Cardiac muscle cell (in vitro differentiated cells and primary cell): ENCODE results near the gene STRIP2. TPM values are rescaled to one million over a fixed set of nuclear protein-coding genes. Genes with fewer than 3 reads are reported as not detected.
A peak's percentile ranks its signal among the peaks of the same experiment; 100 is the strongest.

ENCODE experiments used
- DNase-seq, 2 donors: peaks; one replicate each; pipeline versions ENCODE4 v3.0.0 to v3.0.0-alpha.2; 2010 to 2017; ENCODE audit warnings: low read depth in 1 of 2, low spot score in 1 of 2
- H3K27ac ChIP-seq: fragments of 200-600 bp; sonication (generic); 2 replicates; pipeline ENCODE4 v1.5.1; 2016
- H3K27me3 ChIP-seq: fragments of 200-600 bp; sonication (generic); 2 replicates; pipeline ENCODE4 v1.6.0; 2016; ENCODE audit warnings: control low read depth
- H3K36me3 ChIP-seq: fragments of 200-600 bp; sonication (generic); 2 replicates; pipeline ENCODE4 v1.5.1; 2016; ENCODE audit warnings: control low read depth
- H3K4me1 ChIP-seq: fragments of 200-600 bp; sonication (generic); 2 replicates; pipeline ENCODE4 v1.8.1; 2017; ENCODE audit warnings: low read depth, mild to moderate bottlenecking, mixed run types
- H3K4me3 ChIP-seq: fragments of 200-600 bp; sonication (generic); 2 replicates; pipeline ENCODE4 v1.5.1; 2016; ENCODE audit warnings: mild to moderate bottlenecking
- H3K9me3 ChIP-seq: fragments of 200-600 bp; sonication (generic); 2 replicates; pipeline ENCODE4 v1.5.1; 2017; ENCODE audit warnings: low read depth, mild to moderate bottlenecking, control low read depth
- CTCF ChIP-seq: IDR thresholded peaks from 2 replicates; pipeline ENCODE4 v1.5.1; 2012; ENCODE audit warnings: low read depth, mild to moderate bottlenecking, low read length
- polyA plus RNA-seq: library from polyadenylated mRNA; unstranded; fragments of >200 nt; fragmentation: Nextera tagmentation; extraction: Ambion mirVana; gene quantifications from 2 replicates; pipeline ENCODE4 v1.2.1, GENCODE V29; 2016
- total RNA-seq: library from RNA; depleted of rRNA; stranded (reverse); fragments of >200 nt; gene quantifications from 2 replicates; pipeline ENCODE4 v1.2.3, GENCODE V29; 2016

STRIP2 gene
- total and polyA plus RNA-seq, 2 experiments from 2014 or later, result 22.0 to 23.5 TPM

- no peak for TF ChIP-seq CTCF
Measured at GRCh38 chr7:129388333-129389098, 45.7 kb upstream of the STRIP2 start.

DNA sequence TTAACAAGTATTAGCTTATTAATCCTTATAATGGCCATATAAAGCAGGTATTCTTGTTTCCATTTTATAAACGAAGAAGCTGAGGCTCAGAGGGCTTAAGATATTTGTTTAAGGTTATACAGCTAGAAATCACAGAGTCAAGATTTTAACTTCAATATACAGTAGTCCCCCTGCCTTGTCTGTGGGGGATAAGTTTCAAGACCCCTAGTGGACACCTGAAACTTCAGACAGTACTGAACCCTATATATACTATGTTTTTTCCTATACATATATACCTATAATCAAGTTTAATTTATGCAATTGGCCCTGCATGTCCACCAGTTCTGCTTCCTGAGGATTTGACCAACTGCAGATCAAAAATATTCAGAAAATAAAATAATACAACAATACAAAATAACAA is 44.4 kb upstream of the STRIP2 start:
- no peak for TF ChIP-seq CTCF

More at GRCh38 chr7:129388333-129389098, 45.7 kb upstream of the STRIP2 start:
- no peak overlapping the region for H3K4me3 ChIP-seq
- peaks cover 42% of the 10 kb centered on the region for H3K4me1 ChIP-seq
- H3K36me3 ChIP-seq, result no peaks in the 10 kb centered on the region
- DNase-seq, result no peak
- no peaks in the 10 kb centered on the region for H3K27me3 ChIP-seq
- no peaks in the 10 kb centered on the region for H3K9me3 ChIP-seq
- peak overlapping the region; percentile 56 for H3K27ac ChIP-seq

DNA sequence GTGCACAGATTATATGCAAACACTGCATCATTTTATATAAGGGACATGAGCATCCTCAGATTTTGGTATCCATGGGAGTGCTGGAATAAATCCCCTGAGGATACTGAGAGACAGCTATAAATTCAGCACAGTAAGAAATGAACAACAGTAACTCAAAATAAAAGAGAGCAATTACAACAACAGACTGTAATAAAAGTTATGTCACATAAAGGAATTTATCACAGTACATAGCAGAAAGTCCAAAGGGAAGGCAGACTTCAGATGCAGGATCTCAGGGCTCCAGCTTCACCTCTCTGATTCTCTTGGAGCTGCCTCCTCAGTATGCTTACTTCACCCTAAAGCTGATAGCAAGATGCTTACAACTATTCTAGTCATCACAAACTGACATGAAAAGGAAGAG is 43.9 kb upstream of the STRIP2 start:
- TF ChIP-seq CTCF, result no peak
- H3K27ac ChIP-seq, result no peak overlapping the region
- DNase-seq, result no peak
- no peaks in the 10 kb centered on the region for H3K36me3 ChIP-seq
- peaks cover 48% of the 10 kb centered on the region for H3K4me1 ChIP-seq
- H3K27me3 ChIP-seq, result no peaks in the 10 kb centered on the region
- no peak overlapping the region for H3K4me3 ChIP-seq
- H3K9me3 ChIP-seq, result no peaks in the 10 kb centered on the region

More for the DNA sequence above, 44.4 kb upstream of the STRIP2 start:
- Histone ChIP-seq H3K27ac (no peak overlapping the region), H3K4me3 (no peak overlapping the region), H3K4me1 (peaks cover 44% of the 10 kb centered on the region), H3K36me3 (no peaks in the 10 kb centered on the region), H3K9me3 (no peaks in the 10 kb centered on the region), H3K27me3 (no peaks in the 10 kb centered on the region)
- DNase-seq, result no peak

GRCh38 chr7:129391546-129392171 is 42.6 kb upstream of the STRIP2 start:
- Histone ChIP-seq H3K27ac (peak overlapping the region; percentile 97), H3K27me3 (no peaks in the 10 kb centered on the region), H3K4me1 (peaks cover 53% of the 10 kb centered on the region), H3K4me3 (no peak overlapping the region), H3K36me3 (no peaks in the 10 kb centered on the region), H3K9me3 (no peaks in the 10 kb centered on the region)
- no peak for TF ChIP-seq CTCF
- DNase-seq, result peak in 1 of 2 donors; percentile 38

DNA sequence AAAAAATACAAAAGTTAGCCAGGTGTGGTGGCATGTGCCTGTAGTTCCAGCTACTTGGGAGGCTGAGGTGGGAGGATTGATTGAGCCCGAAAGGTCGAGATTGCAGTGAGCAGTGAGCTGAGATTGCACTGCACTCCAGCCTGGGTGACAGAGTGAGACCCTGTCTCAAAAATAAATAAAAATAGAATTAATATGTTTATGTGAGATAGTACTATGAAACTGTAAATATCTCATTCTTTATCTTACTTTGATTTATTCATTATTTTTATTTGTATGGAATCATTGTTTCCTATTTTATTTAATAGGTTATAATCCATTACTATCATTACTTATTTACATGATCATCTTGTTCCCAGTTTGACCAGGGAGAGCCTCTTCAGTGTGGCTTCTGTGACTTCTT is 41.0 kb upstream of the STRIP2 start:
- H3K4me1 ChIP-seq, result peaks cover 50% of the 10 kb centered on the region
- no peak overlapping the region for H3K4me3 ChIP-seq
- no peaks in the 10 kb centered on the region for H3K36me3 ChIP-seq
- no peaks in the 10 kb centered on the region for H3K9me3 ChIP-seq
- TF ChIP-seq CTCF, result no peak
- no peaks in the 10 kb centered on the region for H3K27me3 ChIP-seq
- DNase-seq, result no peak
- no peak overlapping the region for H3K27ac ChIP-seq
